ENCODE measurements around the gene ADPRM. TPM values are rescaled to one million over a fixed set of nuclear protein-coding genes. Genes with fewer than 3 reads are reported as not detected.

The ADPRM gene
- total and polyA plus RNA-seq, 2 donors from 2014 or later: 9.2 to 9.6 TPM

GRCh38 chr17:10657148-10657547, 40.2 kb upstream of the ADPRM start, which contains the start of gene MYH3:
MYH3 (minus strand) TSS chr17:10657309; CDS start chr17:10655064, 2,245 bp downstream.
- Histone ChIP-seq H3K36me3 (ENCODE audit: control insufficient read depth in 2 of 3, insufficient read depth in 3 of 3, low read length in 3 of 3) (peaks cover 0 to 3% (median 0%) of the 10 kb centered on the region in 3 donors), H3K27me3 (ENCODE audit: control insufficient read depth, insufficient read depth, low read length) (no peaks in the 10 kb centered on the region), H3K9me3 (ENCODE audit: control insufficient read depth in 2 of 3, insufficient read depth in 1 of 3, low read length in 3 of 3) (no peaks in the 10 kb centered on the region), H3K4me3 (ENCODE audit: low read length in 3 of 3) (no peak within 1 kb of the TSS), H3K9ac (ENCODE audit: low read length in 3 of 3) (no peak within 1 kb of the TSS), H3K27ac (ENCODE audit: low read depth in 2 of 2, low read length in 2 of 2) (no peak within 1 kb of the TSS), H3K4me1 (ENCODE audit: control insufficient read depth in 2 of 3, insufficient read depth in 2 of 3, low read depth in 1 of 3, low read length in 3 of 3) (no peaks in the 10 kb centered on the region)
- FAIRE-seq: no peak
- DNase-seq: no peak
- no peak for TF ChIP-seq CTCF (IDR thresholded peaks at IDR 0.05; ENCODE audit: borderline replicate concordance, extremely low read depth, insufficient read depth)
- intact Hi-C loops (cut with DNase I): no loop called here

- Histone ChIP-seq H3K4me1 (ENCODE audit: control insufficient read depth in 2 of 3, insufficient read depth in 2 of 3, low read depth in 1 of 3, low read length in 3 of 3) (no peaks in the 10 kb centered on the region), H3K36me3 (ENCODE audit: control insufficient read depth in 2 of 3, insufficient read depth in 3 of 3, low read length in 3 of 3) (peaks cover 0 to 3% (median 0%) of the 10 kb centered on the region in 3 donors), H3K4me3 (ENCODE audit: low read length in 3 of 3) (no peak overlapping the region), H3K27me3 (ENCODE audit: control insufficient read depth, insufficient read depth, low read length) (no peaks in the 10 kb centered on the region), H3K9ac (ENCODE audit: low read length in 3 of 3) (no peak overlapping the region), H3K27ac (ENCODE audit: low read depth in 2 of 2, low read length in 2 of 2) (no peak overlapping the region), H3K9me3 (ENCODE audit: control insufficient read depth in 2 of 3, insufficient read depth in 1 of 3, low read length in 3 of 3) (no peaks in the 10 kb centered on the region)
- FAIRE-seq (no peak), DNase-seq (no peak)
- intact Hi-C loops (cut with DNase I): no loop called here
- no peak for TF ChIP-seq CTCF (IDR thresholded peaks at IDR 0.05; ENCODE audit: borderline replicate concordance, extremely low read depth, insufficient read depth)
Measured at GRCh38 chr17:10657879-10658278, 39.5 kb upstream of the ADPRM start.

- DNase-seq: no peak
- no peak overlapping the region for H3K4me3 ChIP-seq (ENCODE audit: low read length in 3 of 3)
- intact Hi-C loops (cut with DNase I): no loop called here
Measured at GRCh38 chr17:10661437-10661836, 36.0 kb upstream of the ADPRM start.

More at GRCh38 chr17:10661437-10661836, 36.0 kb upstream of the ADPRM start:
- Histone ChIP-seq H3K27me3 (ENCODE audit: control insufficient read depth, insufficient read depth, low read length) (no peaks in the 10 kb centered on the region), H3K4me1 (ENCODE audit: control insufficient read depth in 2 of 3, insufficient read depth in 2 of 3, low read depth in 1 of 3, low read length in 3 of 3) (no peaks in the 10 kb centered on the region), H3K36me3 (ENCODE audit: control insufficient read depth in 2 of 3, insufficient read depth in 3 of 3, low read length in 3 of 3) (peaks cover 0 to 3% (median 0%) of the 10 kb centered on the region in 3 donors), H3K9me3 (ENCODE audit: control insufficient read depth in 2 of 3, insufficient read depth in 1 of 3, low read length in 3 of 3) (no peaks in the 10 kb centered on the region), H3K9ac (ENCODE audit: low read length in 3 of 3) (no peak overlapping the region), H3K27ac (ENCODE audit: low read depth in 2 of 2, low read length in 2 of 2) (no peak overlapping the region)
- TF ChIP-seq CTCF (IDR thresholded peaks at IDR 0.05; ENCODE audit: borderline replicate concordance, extremely low read depth, insufficient read depth): no peak
- no peak for FAIRE-seq
